Neural cell (in vitro differentiated cells): ENCODE measurements around the gene KRTAP10-4. TPM values are rescaled to one million over a fixed set of nuclear protein-coding genes. Genes with fewer than 3 reads are reported as not detected.

Experiments used
- H2AFZ ChIP-seq: fragments of 200-600, 300-800 bp; sonication (generic), shearing (Covaris generic); 2 replicates; pipeline ENCODE4 v1.6.0; 2014; ENCODE audit warnings: low read depth, mild to moderate bottlenecking, antibody characterized with exemption, low read length, moderate library complexity
- H3F3A ChIP-seq: fragments of 200-600 bp; shearing (Covaris generic); 2 replicates; pipeline ENCODE4 v1.6.1; 2016; ENCODE audit warnings: mild to moderate bottlenecking, moderate library complexity, mixed read lengths, antibody characterized with exemption, low read length; ENCODE audit not compliant: insufficient read depth, poor library complexity, severe bottlenecking
- H3K27ac ChIP-seq: fragments of 200-600, 300-800 bp; sonication (generic), shearing (Covaris generic); 2 replicates; pipeline ENCODE4 v1.5.1; 2014; ENCODE audit warnings: mild to moderate bottlenecking, low read length, moderate library complexity
- H3K27me3 ChIP-seq: fragments of 300-800, 200-600 bp; sonication (generic), shearing (Covaris generic); 2 replicates; pipeline ENCODE4 v1.6.0; 2014; ENCODE audit warnings: mild to moderate bottlenecking, low read depth, low read length, moderate library complexity; ENCODE audit not compliant: insufficient read depth
- H3K36me3 ChIP-seq: fragments of 300-800, 200-600 bp; sonication (generic), shearing (Covaris generic); 2 replicates; pipeline ENCODE4 v1.5.1; 2014; ENCODE audit warnings: mild to moderate bottlenecking, antibody characterized with exemption, low read length, moderate library complexity; ENCODE audit not compliant: insufficient read depth
- H3K4me2 ChIP-seq: fragments of 300-800, 200-600 bp; sonication (generic), shearing (Covaris generic); 2 replicates; pipeline ENCODE4 v1.6.0; 2014; ENCODE audit warnings: mild to moderate bottlenecking, low read length
- H3K4me3 ChIP-seq: fragments of 300-800, 200-600 bp; sonication (generic), shearing (Covaris generic); 2 replicates; pipeline ENCODE4 v1.5.1; 2014; ENCODE audit warnings: mild to moderate bottlenecking, low read length, moderate library complexity
- H3K79me2 ChIP-seq: fragments of 200-600 bp; shearing (Covaris generic); replicated peaks from 2 replicates; pipeline ENCODE4 v1.6.0; 2014; ENCODE audit warnings: mild to moderate bottlenecking, low read length, moderate library complexity; ENCODE audit not compliant: insufficient read depth
- H3K9ac ChIP-seq: fragments of 300-800, 200-600 bp; sonication (generic), shearing (Covaris generic); 2 replicates; pipeline ENCODE4 v1.6.1; 2016; ENCODE audit warnings: mild to moderate bottlenecking, low read length, mixed read lengths
- H3K9me2 ChIP-seq: fragments of 200-600 bp; shearing (Covaris generic); 2 replicates; pipeline ENCODE4 v1.6.1; 2016; ENCODE audit warnings: mild to moderate bottlenecking, low read length, mixed read lengths; ENCODE audit not compliant: insufficient read depth
- H3K9me3 ChIP-seq: fragments of 200-600, 300-800 bp; sonication (generic), shearing (Covaris generic); 2 replicates; pipeline ENCODE4 v1.6.1; 2016; ENCODE audit warnings: mild to moderate bottlenecking, mixed run types, low read length, moderate library complexity, mixed read lengths
- H4K20me1 ChIP-seq: fragments of 200-600 bp; shearing (Covaris generic); 2 replicates; pipeline ENCODE4 v1.6.1; 2016; ENCODE audit warnings: mild to moderate bottlenecking, mixed run types; ENCODE audit not compliant: insufficient read depth
- EP300 ChIP-seq: fragments of 450-650 bp; conservative IDR thresholded peaks from 2 replicates; pipeline ENCODE4 v1.6.1; 2014; ENCODE audit warnings: antibody characterized with exemption, mild to moderate bottlenecking, moderate library complexity; ENCODE audit not compliant: poor library complexity, severe bottlenecking
- EZH2 ChIP-seq: fragments of 200-600, 300-800 bp; shearing (Covaris generic), sonication (generic); IDR thresholded peaks from 2 replicates; pipeline ENCODE4 v1.6.1; 2014; ENCODE audit warnings: antibody characterized with exemption, low read length, borderline replicate concordance, mild to moderate bottlenecking; ENCODE audit not compliant: insufficient read depth, poor library complexity, severe bottlenecking
- MXI1 ChIP-seq: fragments of 450-650 bp; conservative IDR thresholded peaks from 2 replicates; pipeline ENCODE4 v1.6.1; 2014; ENCODE audit warnings: antibody characterized with exemption, mild to moderate bottlenecking; ENCODE audit not compliant: poor library complexity, severe bottlenecking
- POLR2AphosphoS5 ChIP-seq: IDR thresholded peaks from 2 replicates; pipeline ENCODE4 v1.6.1; 2012
- RAD21 ChIP-seq: fragments of 450-650 bp; conservative IDR thresholded peaks from 2 replicates; pipeline ENCODE4 v1.6.1; 2014; ENCODE audit warnings: antibody characterized with exemption, mild to moderate bottlenecking, moderate library complexity
- SMC3 ChIP-seq: fragments of 450-650 bp; conservative IDR thresholded peaks from 2 replicates; pipeline ENCODE4 v1.6.1; 2014; ENCODE audit warnings: antibody characterized with exemption, mild to moderate bottlenecking, moderate library complexity; ENCODE audit not compliant: poor library complexity
- TAF1 ChIP-seq: IDR thresholded peaks from 2 replicates; pipeline ENCODE4 v1.6.1; 2012; ENCODE audit warnings: low read depth
- polyA plus RNA-seq: library from polyadenylated mRNA; depleted of rRNA; stranded (reverse); fragments of >200 nt; gene quantifications from 2 replicates; pipeline ENCODE4 v1.2.3, GENCODE V29; 2014
- TF ChIP-seq, protein P1 (sequence below): IDR thresholded peaks from 2 replicates; pipeline ENCODE4 v1.6.1; 2012; ENCODE audit warnings: borderline replicate concordance
- TF ChIP-seq, protein P2 (sequence below): fragments of 450-650 bp; IDR thresholded peaks from 2 replicates; pipeline ENCODE4 v1.5.1; 2014; ENCODE audit warnings: antibody characterized with exemption, mild to moderate bottlenecking, moderate library complexity; ENCODE audit not compliant: poor library complexity, severe bottlenecking

The KRTAP10-4 gene
- polyA plus RNA-seq, 1 donor from 2014 or later = not detected

GRCh38 chr21:44593598-44594405, 20.3 kb downstream of the KRTAP10-4 start:
- Histone ChIP-seq H3K36me3 (no peaks in the 10 kb centered on the region), H3K9ac (no peak overlapping the region), H3K4me2 (no peak overlapping the region), H3K9me2 (no peaks in the 10 kb centered on the region), H3F3A (no peaks in the 10 kb centered on the region), H3K27ac (no peak overlapping the region), H3K27me3 (no peaks in the 10 kb centered on the region), H3K79me2 (no peaks in the 10 kb centered on the region), H4K20me1 (no peaks in the 10 kb centered on the region), H3K9me3 (no peaks in the 10 kb centered on the region), H2AFZ (no peak overlapping the region), H3K4me3 (no peak overlapping the region)
- TF ChIP-seq MXI1 (no peak), EZH2 (no peak), SMC3 (no peak), EP300 (no peak), POLR2AphosphoS5 (no peak), RAD21 (no peak), TAF1 (no peak)
- TF ChIP-seq, protein P1, sequence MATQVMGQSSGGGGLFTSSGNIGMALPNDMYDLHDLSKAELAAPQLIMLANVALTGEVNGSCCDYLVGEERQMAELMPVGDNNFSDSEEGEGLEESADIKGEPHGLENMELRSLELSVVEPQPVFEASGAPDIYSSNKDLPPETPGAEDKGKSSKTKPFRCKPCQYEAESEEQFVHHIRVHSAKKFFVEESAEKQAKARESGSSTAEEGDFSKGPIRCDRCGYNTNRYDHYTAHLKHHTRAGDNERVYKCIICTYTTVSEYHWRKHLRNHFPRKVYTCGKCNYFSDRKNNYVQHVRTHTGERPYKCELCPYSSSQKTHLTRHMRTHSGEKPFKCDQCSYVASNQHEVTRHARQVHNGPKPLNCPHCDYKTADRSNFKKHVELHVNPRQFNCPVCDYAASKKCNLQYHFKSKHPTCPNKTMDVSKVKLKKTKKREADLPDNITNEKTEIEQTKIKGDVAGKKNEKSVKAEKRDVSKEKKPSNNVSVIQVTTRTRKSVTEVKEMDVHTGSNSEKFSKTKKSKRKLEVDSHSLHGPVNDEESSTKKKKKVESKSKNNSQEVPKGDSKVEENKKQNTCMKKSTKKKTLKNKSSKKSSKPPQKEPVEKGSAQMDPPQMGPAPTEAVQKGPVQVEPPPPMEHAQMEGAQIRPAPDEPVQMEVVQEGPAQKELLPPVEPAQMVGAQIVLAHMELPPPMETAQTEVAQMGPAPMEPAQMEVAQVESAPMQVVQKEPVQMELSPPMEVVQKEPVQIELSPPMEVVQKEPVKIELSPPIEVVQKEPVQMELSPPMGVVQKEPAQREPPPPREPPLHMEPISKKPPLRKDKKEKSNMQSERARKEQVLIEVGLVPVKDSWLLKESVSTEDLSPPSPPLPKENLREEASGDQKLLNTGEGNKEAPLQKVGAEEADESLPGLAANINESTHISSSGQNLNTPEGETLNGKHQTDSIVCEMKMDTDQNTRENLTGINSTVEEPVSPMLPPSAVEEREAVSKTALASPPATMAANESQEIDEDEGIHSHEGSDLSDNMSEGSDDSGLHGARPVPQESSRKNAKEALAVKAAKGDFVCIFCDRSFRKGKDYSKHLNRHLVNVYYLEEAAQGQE = no peak
- TF ChIP-seq, protein P2, sequence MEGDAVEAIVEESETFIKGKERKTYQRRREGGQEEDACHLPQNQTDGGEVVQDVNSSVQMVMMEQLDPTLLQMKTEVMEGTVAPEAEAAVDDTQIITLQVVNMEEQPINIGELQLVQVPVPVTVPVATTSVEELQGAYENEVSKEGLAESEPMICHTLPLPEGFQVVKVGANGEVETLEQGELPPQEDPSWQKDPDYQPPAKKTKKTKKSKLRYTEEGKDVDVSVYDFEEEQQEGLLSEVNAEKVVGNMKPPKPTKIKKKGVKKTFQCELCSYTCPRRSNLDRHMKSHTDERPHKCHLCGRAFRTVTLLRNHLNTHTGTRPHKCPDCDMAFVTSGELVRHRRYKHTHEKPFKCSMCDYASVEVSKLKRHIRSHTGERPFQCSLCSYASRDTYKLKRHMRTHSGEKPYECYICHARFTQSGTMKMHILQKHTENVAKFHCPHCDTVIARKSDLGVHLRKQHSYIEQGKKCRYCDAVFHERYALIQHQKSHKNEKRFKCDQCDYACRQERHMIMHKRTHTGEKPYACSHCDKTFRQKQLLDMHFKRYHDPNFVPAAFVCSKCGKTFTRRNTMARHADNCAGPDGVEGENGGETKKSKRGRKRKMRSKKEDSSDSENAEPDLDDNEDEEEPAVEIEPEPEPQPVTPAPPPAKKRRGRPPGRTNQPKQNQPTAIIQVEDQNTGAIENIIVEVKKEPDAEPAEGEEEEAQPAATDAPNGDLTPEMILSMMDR = no peak

DNA sequence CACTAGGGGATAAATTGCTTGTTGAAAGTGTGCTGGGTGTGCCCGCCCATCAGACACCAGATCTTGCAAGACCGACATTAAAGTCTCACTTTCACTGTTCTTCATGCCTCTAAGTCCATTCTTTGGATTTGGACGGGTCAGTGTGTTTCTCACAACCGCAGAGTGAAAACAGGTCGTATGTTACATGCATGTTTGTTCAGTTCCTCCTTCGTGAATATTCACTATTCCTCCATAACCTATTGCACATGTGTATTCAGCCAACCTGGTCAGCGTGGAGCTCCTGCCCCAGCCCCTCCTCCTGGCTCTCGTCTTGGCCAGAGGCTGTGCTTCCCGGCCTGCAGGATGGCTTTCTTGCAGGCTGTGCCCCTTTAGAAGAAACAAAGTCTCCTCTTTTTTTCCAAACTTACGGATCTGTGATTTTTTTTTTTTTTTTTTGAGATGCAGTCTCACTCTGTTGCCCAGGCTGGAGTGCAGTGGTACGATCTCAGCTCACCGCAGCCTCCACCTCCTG, 20.9 kb downstream of the KRTAP10-4 start:
- Histone ChIP-seq H3K4me3 (no peak overlapping the region), H2AFZ (no peak overlapping the region), H3K27me3 (no peaks in the 10 kb centered on the region), H3K79me2 (no peaks in the 10 kb centered on the region), H3K27ac (no peak overlapping the region), H3K9ac (no peak overlapping the region), H4K20me1 (no peaks in the 10 kb centered on the region), H3K9me2 (no peaks in the 10 kb centered on the region), H3K9me3 (no peaks in the 10 kb centered on the region), H3F3A (no peaks in the 10 kb centered on the region), H3K36me3 (no peaks in the 10 kb centered on the region), H3K4me2 (no peak overlapping the region)
- TF ChIP-seq MXI1 = no peak
- TF ChIP-seq TAF1 = no peak
- TF ChIP-seq POLR2AphosphoS5 = no peak
- TF ChIP-seq, protein P1 = no peak
- TF ChIP-seq, protein P2 = no peak
- TF ChIP-seq EP300 = no peak
- no peak for TF ChIP-seq RAD21
- no peak for TF ChIP-seq EZH2
- TF ChIP-seq SMC3 = no peak
